ENCODE results near the gene APEH.

APEH gene

GRCh38 chr3:49724586-49724985, 50.4 kb downstream of the APEH start:
- Histone ChIP-seq H3K9me3 (ENCODE audit: control insufficient read depth, insufficient read depth, low read length) (no peaks in the 10 kb centered on the region), H3K36me3 (ENCODE audit: control insufficient read depth, insufficient read depth, low read length) (peaks cover 27% of the 10 kb centered on the region), H3K27ac (ENCODE audit: low read length) (no peak overlapping the region), H3K4me3 (ENCODE audit: low read length) (no peak overlapping the region; the same call in 1 of the 2 replicates), H3K4me1 (ENCODE audit: control insufficient read depth, insufficient read depth, low read length) (0 out of 2 replicates have a peak, but pooled peaks cover 3% of the 10 kb centered on the region), H3K27me3 (ENCODE audit: control insufficient read depth, insufficient read depth, low read length) (no peaks in the 10 kb centered on the region)
- no CpG with 5 or more reads among the region's 6 CpGs for whole genome bisulfite sequencing (ENCODE audit: insufficient coverage, insufficient read length)
- no peak for DNase-seq (ENCODE audit: low read depth, low spot score)

GRCh38 chr3:49725906-49726681, 51.9 kb downstream of the APEH start:
- H3K27ac ChIP-seq (ENCODE audit: low read length), result no peak overlapping the region
- H3K9me3 ChIP-seq (ENCODE audit: control insufficient read depth, insufficient read depth, low read length), result no peaks in the 10 kb centered on the region
- no CpG with 5 or more reads among the region's 11 CpGs for WGBS (ENCODE audit: insufficient coverage, insufficient read length)
- no peak overlapping the region for H3K4me3 ChIP-seq (ENCODE audit: low read length)
- DNase-seq (ENCODE audit: low read depth, low spot score), result no peak
- H3K4me1 ChIP-seq (ENCODE audit: control insufficient read depth, insufficient read depth, low read length), result 0 out of 2 replicates have a peak, but pooled peaks cover 3% of the 10 kb centered on the region
- H3K27me3 ChIP-seq (ENCODE audit: control insufficient read depth, insufficient read depth, low read length), result no peaks in the 10 kb centered on the region
- peaks cover 23% of the 10 kb centered on the region for H3K36me3 ChIP-seq (ENCODE audit: control insufficient read depth, insufficient read depth, low read length)

- peaks cover 12% of the 10 kb centered on the region for H3K36me3 ChIP-seq (ENCODE audit: control insufficient read depth, insufficient read depth, low read length)
- H3K27ac ChIP-seq (ENCODE audit: low read length), result no peak overlapping the region
- no peak for DNase-seq (ENCODE audit: low read depth, low spot score)
- no peaks in the 10 kb centered on the region for H3K9me3 ChIP-seq (ENCODE audit: control insufficient read depth, insufficient read depth, low read length)
- WGBS (ENCODE audit: insufficient coverage, insufficient read length), result no CpG with 5 or more reads among the region's 19 CpGs
- H3K4me1 ChIP-seq (ENCODE audit: control insufficient read depth, insufficient read depth, low read length), result 0 out of 2 replicates have a peak, but pooled peaks cover 3% of the 10 kb centered on the region
- no peak overlapping the region for H3K4me3 ChIP-seq (ENCODE audit: low read length)
- H3K27me3 ChIP-seq (ENCODE audit: control insufficient read depth, insufficient read depth, low read length), result no peaks in the 10 kb centered on the region
Measured at GRCh38 chr3:49727154-49727923, 53.2 kb downstream of the APEH start.

- DNase-seq (ENCODE audit: low read depth, low spot score), result no peak
- Histone ChIP-seq H3K27ac (ENCODE audit: low read length) (no peak overlapping the region), H3K4me1 (ENCODE audit: control insufficient read depth, insufficient read depth, low read length) (0 out of 2 replicates have a peak, but pooled peaks cover under 1% of the 10 kb centered on the region), H3K36me3 (ENCODE audit: control insufficient read depth, insufficient read depth, low read length) (peaks cover 13% of the 10 kb centered on the region), H3K4me3 (ENCODE audit: low read length) (no peak overlapping the region), H3K27me3 (ENCODE audit: control insufficient read depth, insufficient read depth, low read length) (no peaks in the 10 kb centered on the region), H3K9me3 (ENCODE audit: control insufficient read depth, insufficient read depth, low read length) (no peaks in the 10 kb centered on the region)
- no CpG with 5 or more reads among the region's 15 CpGs for WGBS (ENCODE audit: insufficient coverage, insufficient read length)
Measured at GRCh38 chr3:49727924-49728361, 53.8 kb downstream of the APEH start.

- Histone ChIP-seq H3K27ac (ENCODE audit: low read length) (no peak overlapping the region), H3K9me3 (ENCODE audit: control insufficient read depth, insufficient read depth, low read length) (no peaks in the 10 kb centered on the region), H3K27me3 (ENCODE audit: control insufficient read depth, insufficient read depth, low read length) (no peaks in the 10 kb centered on the region), H3K36me3 (ENCODE audit: control insufficient read depth, insufficient read depth, low read length) (peaks cover 13% of the 10 kb centered on the region), H3K4me3 (ENCODE audit: low read length) (no peak overlapping the region), H3K4me1 (ENCODE audit: control insufficient read depth, insufficient read depth, low read length) (no peaks in the 10 kb centered on the region)
- DNase-seq (ENCODE audit: low read depth, low spot score), result no peak
- no CpG with 5 or more reads among the region's 4 CpGs for WGBS (ENCODE audit: insufficient coverage, insufficient read length)
Measured at GRCh38 chr3:49729966-49730609, 55.9 kb downstream of the APEH start.

- Histone ChIP-seq H3K9me3 (ENCODE audit: control insufficient read depth, insufficient read depth, low read length) (no peaks in the 10 kb centered on the region), H3K4me3 (ENCODE audit: low read length) (no peak overlapping the region), H3K36me3 (ENCODE audit: control insufficient read depth, insufficient read depth, low read length) (peaks cover 12% of the 10 kb centered on the region), H3K27me3 (ENCODE audit: control insufficient read depth, insufficient read depth, low read length) (no peaks in the 10 kb centered on the region), H3K4me1 (ENCODE audit: control insufficient read depth, insufficient read depth, low read length) (no peaks in the 10 kb centered on the region), H3K27ac (ENCODE audit: low read length) (no peak overlapping the region)
- WGBS (ENCODE audit: insufficient coverage, insufficient read length), result no CpG with 5 or more reads among the region's 11 CpGs
- no peak for DNase-seq (ENCODE audit: low read depth, low spot score)
Measured at GRCh38 chr3:49732597-49732996, 58.4 kb downstream of the APEH start.

GRCh38 chr3:49733551-49733950, 59.4 kb downstream of the APEH start:
- Histone ChIP-seq H3K4me3 (ENCODE audit: low read length) (no peak overlapping the region), H3K36me3 (ENCODE audit: control insufficient read depth, insufficient read depth, low read length) (peaks cover 14% of the 10 kb centered on the region), H3K27ac (ENCODE audit: low read length) (no peak overlapping the region), H3K4me1 (ENCODE audit: control insufficient read depth, insufficient read depth, low read length) (no peaks in the 10 kb centered on the region), H3K9me3 (ENCODE audit: control insufficient read depth, insufficient read depth, low read length) (no peaks in the 10 kb centered on the region), H3K27me3 (ENCODE audit: control insufficient read depth, insufficient read depth, low read length) (no peaks in the 10 kb centered on the region)
- DNase-seq (ENCODE audit: low read depth, low spot score), result no peak
- no CpG with 5 or more reads among the region's 1 CpG for WGBS (ENCODE audit: insufficient coverage, insufficient read length)

All from iPS DF 6.9 (cell line).